ENCODE results near the gene INHBC.
"Not testable (repeated sequence)": the region's sequence is repeated elsewhere in the genome, so short reads cannot be mapped to it uniquely, and the experiment has no call there.

Gene INHBC, protein sequence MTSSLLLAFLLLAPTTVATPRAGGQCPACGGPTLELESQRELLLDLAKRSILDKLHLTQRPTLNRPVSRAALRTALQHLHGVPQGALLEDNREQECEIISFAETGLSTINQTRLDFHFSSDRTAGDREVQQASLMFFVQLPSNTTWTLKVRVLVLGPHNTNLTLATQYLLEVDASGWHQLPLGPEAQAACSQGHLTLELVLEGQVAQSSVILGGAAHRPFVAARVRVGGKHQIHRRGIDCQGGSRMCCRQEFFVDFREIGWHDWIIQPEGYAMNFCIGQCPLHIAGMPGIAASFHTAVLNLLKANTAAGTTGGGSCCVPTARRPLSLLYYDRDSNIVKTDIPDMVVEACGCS

DNA sequence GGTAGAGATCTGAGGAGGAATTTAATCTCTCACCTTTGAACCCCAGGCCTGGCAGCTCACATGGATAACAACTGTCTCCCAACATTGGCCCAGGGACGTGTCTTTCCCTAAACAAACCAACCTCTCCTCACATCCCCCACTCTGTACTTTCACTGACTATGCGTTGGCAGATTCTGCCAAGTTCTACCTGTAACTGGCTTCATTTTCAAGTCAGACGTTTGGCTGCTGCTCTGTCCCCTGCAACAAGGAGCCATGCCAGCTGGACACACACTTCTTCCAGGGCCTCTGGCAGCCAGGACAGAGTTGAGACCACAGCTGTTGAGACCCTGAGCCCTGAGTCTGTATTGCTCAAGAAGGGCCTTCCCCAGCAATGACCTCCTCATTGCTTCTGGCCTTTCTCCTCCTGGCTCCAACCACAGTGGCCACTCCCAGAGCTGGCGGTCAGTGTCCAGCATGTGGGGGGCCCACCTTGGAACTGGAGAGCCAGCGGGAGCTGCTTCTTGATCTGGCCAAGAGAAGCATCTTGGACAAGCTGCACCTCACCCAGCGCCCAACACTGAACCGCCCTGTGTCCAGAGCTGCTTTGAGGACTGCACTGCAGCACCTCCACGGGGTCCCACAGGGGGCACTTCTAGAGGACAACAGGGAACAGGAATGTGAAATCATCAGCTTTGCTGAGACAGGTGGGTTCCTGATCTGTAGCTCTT lies at the start of gene INHBC:
TSS of gene INHBC (plus strand) at position 268 of the 707 bp plus-strand sequence. CDS start at position 371, 103 bp downstream.
- no peak for DNase-seq

DNA sequence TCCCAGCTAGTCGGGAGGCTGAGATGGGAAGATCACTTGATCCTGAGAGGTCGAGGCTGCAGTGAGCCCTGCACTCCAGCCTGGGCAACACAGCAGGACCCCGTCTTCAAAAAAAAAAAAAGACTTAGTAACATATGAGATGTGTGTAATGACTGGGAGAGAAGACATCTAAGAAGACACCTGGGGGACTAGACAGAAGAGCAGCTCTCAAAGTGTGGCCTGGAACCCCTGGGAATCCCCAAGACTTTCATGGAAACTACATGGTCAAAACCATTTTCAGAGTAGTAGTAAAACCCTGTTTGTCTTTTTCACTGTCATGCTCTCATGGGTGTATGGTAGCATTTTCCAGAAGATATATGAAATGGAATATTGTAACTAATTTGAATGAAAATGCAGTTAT lies 49.0 kb upstream of the INHBC start:
- DNase-seq, result no peak

DNA sequence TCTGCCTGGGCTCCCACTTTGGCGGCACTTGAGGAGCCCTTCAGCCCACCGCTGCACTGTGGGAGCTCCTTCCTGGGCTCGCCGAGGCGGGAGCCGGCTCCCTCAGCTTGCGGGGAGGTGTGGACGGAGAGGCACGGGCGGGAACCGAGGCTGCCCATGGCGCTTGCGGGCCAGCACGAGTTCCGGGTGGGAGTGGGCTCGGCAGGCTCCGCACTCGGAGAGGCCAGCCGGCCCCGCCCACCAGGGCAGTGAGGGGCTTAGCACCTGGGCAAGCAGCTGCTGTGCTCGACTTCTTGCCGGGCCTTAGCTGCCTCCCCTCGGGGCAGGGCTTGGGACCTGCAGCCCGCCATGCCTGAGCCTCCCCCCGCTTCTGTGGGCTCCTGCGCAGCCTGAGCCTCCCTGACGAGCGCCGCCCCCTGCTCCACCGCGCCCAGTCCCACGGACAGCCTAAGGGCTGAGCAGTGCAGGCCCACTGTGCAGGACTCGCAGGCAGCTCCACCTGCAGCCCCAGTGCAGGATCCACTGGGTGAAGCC lies 48.3 kb upstream of the INHBC start:
- DNase-seq, result no peak

DNA sequence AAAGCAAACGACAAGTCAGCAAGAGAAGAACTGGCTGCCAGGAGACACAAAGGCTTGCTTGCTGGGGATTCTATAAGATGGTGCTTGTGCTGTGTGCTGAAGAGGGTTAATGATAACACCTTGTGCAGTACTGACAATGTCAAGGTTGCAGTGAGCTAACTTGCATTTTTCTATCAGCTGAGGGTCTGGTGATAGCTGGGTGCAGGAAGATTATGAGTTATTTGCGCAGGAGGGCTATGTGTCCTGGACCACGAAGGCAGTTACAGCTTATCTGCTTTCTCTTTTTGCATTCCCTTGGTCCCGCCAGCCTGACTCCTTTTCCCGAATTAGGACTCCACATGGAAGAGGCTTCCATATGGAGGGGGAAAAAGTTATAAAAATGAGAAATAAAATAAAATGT lies 46.2 kb upstream of the INHBC start:
- no peak for DNase-seq

DNA sequence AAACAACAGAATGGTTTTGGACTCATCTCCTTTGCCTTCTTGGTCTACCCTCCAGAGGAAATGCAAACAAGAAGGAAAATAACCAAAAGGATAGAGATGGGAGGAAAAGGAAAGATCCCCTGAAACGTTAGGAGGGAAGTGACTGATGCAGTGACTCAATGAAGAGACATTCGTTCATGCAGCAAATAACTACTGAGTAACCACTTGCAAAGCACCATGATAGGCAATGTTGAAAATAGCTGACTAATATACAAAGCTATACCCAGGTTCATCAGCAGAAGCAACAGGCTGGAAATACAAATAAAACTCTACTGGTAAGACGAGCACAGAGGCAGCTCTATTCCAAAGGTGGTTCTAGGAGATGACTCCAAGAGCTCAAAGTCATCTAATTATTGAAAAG lies 45.6 kb upstream of the INHBC start:
- no peak for DNase-seq

DNA sequence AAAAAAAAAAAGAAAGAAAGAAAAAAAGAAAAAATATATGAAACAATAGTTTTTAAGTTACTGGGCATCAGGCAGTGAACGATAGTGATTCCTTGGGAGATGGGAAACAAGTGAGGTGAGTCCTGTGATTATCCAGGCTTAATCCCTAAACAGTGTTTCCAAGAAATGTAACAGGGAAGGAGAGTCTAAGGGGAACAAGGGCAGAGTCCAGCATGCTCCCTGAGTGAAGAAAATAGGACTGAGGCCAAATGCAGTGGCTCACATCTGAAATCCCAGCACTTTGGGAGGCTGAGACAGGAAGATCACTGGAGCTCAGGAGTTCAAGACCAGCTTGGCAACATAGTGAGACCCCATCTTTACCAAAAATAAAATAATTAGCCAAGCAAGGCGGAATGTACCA lies 44.4 kb upstream of the INHBC start:
- no peak for DNase-seq

DNA sequence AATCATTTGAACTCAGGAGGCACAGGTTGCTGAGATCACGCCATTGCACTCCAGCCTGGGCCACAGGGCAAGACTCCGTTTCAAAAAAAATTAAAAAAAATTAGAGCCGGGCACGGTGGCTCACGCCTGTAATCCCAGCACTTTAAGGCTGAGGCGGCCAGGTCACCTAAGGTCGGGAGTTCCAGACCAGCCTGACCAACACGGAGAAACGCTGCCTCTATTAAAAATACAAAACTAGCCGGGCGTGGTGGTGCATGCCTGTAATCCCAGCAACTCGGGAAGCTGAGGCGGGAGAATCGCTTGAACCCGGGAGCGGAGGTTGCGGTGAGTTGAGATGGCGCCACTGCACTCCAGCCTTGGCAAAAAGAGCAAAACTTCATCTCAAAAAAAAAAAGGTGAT lies 39.5 kb upstream of the INHBC start:
- no peak for DNase-seq

DNA sequence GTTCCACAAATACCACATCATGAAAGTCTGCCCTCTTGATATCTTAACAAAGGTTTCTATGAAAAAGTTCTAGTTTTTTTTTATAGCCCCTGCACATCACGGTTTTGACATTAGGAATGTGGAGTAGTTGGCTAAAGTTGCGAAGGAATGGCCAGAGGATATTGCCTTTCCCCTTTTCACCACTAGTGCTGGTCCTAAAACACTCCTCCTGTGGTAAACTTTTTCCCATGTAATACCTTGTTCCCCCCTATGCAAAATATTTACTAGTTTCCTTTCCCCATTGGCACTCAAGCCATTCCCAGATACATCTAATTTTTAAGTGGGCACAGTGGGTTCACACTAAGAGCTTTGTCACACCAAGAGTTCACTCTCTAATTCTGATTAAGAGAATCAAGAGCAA lies 37.1 kb upstream of the INHBC start:
- DNase-seq, result no peak

DNA sequence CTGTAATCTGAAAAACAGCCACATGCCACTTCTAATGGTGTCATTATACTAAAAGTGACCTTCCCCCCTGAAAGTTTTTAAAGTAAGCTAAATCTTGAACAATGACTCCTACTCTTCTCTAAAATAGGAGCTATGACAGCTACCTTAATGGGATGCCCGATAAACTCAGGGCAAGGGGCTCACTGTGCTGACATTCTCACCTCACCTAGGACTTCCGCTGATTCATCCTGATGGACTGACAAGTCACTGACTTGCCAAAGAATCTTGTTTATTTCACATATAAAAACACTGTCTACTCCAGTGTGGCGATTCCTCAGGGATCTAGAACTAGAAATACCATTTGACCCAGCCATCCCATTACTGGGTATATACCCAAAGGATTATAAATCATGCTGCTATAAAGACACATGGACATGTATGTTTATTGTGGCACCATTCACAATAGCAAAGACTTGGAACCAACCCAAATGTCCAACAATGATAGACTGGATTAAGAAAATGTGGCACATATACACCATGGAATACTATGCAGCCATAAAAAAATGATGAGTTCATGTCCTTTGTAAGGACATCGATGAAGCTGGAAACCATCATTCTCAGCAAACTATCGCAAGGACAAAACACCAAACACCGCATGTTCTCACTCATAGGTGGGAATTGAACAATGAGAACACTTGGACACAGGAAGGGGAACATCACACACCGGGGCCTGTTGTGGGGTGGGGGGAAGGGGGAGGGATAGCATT lies 34.7 kb upstream of the INHBC start:
- DNase-seq, result not testable (repeated sequence)

DNA sequence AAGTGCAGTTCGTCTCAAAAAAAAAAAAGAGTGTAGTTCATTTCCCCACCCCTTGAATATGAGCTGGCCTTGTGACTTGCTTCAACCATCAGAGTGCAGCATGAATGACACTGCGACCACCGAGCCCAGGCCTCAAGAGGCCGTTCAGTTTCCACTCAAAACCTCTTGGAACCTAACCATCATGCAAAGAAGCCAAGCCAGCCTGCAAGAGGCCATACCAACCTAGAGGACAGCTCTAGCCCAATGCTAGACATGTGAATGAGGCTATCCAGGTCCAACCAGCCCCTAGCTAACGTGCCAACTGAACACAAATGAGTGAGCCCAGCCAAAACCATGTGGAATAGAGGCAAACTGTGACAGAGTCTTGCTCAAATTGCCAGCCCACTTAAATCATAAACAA lies 33.4 kb upstream of the INHBC start:
- no peak for DNase-seq

DNA sequence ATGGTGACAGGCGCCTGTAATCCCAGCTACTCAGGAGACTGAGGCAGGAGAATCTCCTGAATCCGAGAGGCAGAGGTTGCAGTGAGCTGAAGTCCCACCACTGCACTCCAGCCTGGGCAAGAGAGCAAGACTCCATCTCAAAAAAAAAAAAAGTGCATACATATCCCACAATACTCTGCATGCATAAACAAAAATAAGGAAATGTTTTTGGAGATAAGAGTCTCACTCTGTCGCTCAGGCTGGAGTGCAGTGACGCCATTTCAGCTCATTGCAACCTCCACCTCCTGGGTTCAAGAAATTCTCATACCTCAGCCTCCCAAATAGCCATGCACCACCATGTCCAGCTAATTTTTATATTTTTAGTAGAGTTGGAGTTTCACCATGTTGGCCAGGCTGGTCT lies 32.4 kb upstream of the INHBC start:
- DNase-seq, result not testable (repeated sequence)

DNA sequence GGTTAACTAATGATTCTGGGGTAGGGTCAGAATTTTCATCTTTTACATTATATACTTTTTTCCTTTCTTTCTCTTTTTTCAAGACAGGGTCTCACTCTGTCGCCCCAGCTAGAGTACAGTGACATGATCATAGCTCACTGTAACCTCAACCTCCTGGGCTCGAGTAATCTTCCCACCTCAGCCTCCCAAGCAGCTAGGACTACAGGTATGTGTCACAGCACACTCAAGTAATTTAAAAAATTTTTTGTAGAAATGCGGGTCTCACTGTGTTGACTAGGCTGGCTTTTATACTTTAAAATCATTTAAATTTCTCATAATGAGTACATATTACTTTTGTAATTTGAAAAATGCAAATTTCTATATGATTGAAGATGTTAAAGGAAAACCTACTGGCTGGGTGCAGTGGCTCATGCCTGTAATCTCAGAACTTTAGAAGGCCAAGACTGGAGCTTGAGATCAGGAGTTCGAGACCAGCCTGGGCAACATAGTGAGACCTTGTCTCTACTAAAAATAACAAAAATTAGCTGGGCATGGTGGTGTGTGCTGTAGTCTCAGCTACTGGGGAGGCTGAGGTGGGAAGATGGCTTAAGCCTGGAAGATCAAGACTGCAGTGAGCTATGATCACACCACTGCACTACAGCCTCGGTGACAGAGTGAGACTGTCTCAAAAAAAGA lies 29.5 kb upstream of the INHBC start:
- no peak for DNase-seq

DNA sequence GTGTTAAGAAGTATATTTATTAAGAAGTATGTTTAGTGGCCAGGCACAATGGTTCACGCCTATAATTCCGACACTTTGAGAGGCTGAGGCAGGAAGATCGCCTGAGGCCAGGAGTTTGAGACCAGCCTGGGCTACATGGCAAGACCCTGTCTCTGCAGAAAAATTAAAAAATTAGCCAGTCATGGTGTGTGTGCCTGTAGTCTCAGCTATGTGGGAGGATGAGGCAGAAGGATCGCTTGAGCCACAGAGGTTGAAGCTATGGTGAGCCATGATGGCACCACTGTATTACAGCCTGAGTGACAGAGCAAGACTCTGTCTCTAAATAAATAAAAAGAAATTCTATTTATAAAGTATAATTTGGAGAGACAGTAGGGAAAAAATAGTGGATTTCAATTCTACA lies 24.1 kb upstream of the INHBC start:
- no peak for DNase-seq

DNA sequence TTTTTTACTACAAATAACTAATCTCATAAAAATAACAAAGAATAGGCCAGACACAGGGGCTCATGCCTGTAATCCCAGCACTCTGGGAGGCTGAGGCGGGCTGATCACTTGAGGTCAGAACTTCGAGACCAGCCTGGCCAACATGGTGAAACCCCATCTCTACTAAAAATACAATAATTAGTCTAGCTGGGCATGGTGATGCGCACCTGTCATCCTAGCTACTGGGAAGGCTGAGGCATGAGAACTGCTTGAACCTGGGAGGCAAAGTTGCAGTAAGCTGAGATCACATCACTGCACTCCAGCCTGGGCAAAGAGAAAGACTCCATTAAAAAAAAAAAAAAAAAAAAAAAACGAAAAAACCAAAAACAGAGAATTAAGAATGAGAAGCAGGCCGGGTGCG lies 20.4 kb upstream of the INHBC start:
- not testable (repeated sequence) for DNase-seq

DNA sequence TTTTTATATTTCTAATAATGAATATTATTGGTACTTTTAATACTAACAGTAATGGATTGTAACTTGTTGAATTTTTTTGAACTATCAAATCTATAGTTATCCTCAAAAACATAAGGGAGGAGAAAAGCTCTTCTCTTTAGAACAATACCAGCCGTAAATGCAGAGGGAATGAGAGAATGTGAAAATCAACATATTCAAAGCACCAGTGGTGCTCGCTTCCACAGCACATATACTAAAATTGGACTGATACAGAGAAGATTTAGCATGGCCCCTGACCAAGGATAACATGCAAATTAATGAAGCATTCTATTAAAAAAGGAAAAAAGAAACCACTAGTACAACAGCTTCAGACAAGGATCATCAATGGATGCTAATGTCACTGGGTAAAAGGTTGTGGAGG lies 19.5 kb upstream of the INHBC start:
- no peak for DNase-seq

DNA sequence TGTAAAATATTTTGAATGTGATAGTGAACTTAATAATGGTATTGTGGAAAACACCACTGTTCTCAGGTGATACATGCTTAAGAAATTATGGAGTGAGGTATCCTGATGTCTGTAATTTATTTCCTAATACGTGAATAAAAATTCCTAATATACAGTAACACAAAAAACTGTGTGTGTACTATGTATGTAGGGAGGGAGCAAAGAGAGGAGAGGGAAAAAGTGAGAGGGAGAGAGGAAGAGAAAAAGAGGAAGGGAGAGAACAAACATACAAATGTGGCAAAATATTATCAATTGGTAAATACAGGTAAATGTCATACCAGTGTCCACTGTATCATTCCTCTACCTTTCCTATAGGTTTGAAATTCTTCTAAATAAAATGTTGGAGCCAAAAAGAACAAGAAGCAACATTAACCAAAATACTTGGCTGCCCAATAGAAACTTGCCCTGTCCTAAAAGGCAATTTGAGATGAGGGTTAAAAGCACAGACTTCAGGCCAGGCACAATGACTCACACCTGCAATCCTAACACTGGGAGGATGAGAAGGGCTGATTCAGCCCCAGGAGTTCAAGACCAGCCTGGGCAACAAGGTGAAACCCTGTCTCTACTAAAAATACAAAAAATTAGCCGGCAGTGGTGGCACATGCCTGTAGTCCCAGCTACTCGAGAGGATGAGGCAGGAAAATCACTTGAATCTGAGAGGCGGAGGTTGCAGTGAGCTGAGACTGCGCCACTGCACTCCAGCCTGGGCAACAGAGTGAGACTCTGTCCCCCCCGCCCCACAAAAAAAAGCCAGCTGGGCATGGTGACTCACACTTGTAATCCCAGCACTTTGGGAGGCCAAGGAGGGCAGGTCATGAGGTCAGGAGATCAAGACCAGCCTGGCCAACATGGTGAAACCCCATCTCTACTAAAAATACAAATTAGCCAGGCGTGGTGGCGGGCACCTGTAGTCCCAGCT lies 18.3 kb upstream of the INHBC start:
- no peak for DNase-seq

DNA sequence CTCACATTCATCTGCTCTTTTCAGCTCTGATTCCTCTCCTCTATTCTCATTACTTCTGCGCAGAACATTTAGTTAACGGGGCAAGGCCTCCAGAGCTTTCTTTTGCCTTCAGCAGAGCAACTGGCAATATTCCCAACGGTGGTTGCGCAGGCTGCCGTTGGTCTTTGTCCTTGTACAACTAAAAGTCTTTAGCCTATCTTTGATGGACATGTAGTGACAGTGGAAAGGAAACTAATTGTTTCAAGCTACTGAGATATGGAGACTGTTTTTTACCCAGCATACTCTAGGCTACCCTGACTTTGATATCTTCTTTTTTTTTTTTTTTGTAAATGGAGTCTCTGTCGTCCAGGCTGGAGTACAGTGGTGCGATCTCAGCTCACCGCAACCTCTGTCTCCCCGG lies 16.3 kb upstream of the INHBC start:
- DNase-seq, result no peak

DNA sequence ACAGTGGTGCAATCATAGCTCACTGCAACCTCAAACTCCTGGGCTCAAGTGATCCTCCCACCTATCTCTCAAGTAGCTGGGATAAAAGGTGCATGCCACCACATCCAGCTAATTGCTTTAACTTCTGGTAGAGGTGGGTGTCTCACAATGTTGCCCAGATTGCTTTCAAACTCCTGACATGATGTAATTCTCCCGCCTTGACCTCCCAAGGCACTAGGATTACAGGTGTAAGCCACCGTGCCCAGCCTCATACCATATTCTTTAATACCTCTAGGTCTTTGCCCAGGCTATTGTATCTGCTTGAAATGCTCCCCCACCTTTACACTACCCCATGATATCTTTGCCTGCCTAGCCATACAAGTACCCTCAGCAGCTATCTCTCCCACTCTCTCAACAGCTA lies 15.1 kb upstream of the INHBC start:
- no peak for DNase-seq

DNA sequence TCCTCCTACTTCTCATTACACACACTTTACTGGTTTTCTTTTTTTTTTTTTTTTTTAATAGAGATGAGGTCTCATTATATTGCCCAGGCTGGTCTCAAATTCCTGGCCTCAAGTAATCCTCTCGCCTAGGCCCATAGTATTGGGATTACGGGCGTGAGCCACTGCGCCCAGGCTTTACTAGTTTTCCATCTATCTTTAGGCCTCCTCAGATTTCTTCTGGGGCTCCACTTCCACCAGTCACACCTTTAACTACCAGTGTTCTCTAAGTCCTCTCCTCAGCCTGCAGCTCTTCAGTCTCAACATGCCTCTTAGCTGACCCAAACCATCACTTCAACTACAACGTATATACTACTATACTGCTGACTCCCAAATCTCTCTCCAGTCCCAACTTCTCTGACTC lies 14.1 kb upstream of the INHBC start:
- no peak for DNase-seq

DNA sequence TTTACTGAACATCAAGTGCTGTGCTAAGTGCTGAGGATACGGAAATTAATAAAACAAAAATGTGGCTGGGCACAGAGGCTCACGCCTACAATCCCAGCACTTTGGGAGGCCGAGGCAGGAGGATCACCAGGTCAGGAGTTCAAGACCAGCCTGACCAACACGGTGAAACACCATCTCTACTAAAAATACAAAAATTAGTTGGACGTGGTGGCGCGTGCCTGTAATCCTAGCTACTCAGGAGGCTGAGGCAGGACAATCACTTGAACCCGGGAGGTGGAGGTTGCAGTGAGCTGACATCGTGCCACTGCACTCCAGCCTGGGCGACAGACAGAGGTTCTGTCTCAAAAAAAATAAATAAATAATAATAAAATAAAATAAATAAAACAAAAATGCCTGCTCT lies 7.6 kb upstream of the INHBC start:
- not testable (repeated sequence) for DNase-seq

DNA sequence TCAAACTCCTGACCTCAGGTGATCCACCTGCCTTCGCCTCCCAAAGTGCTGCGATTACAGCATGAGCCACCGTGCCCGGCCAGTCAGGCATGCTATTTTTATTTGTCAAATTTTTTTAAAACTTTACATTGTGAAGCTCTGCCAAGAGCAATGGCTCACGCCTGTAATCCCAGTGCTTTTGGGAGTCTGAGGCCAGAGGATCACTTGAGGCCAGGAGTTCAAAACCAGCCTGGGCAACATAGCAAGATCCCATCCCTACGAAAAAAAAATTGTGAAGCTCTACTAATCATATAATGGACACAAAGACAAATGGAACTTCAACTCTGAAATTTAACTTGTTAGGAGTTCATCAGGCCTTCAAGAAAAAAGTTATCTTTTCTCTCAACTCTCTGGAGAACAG lies 5.6 kb upstream of the INHBC start:
- no peak for DNase-seq

Measured in CD4-positive, alpha-beta T cell treated with Interleukin-4 for 4 hours (primary cell).